HG03469 (cell line): ENCODE measurements around the gene EPN2.

Source experiments
- ATAC-seq: cut with Tn5 transposase; IDR thresholded peaks from one replicate; pipeline ENCODE4 v1.9.1; 2021; ENCODE audit warnings: mild to moderate bottlenecking, moderate library complexity, moderate number of reproducible peaks; ENCODE audit not compliant: unreplicated experiment

EPN2 gene

GRCh38 chr17:19363114-19363438 is 125.9 kb downstream of the EPN2 start:
- ATAC-seq = no peak

GRCh38 chr17:19363460-19364035 is 126.4 kb downstream of the EPN2 start:
- ATAC-seq = no peak

GRCh38 chr17:19364699-19365498 is 127.7 kb downstream of the EPN2 start:
- no peak for ATAC-seq

- no peak for ATAC-seq
Measured at GRCh38 chr17:19365499-19365817, 128.3 kb downstream of the EPN2 start.

GRCh38 chr17:19365833-19366636 is 128.9 kb downstream of the EPN2 start:
- no peak for ATAC-seq

GRCh38 chr17:19366637-19366972 is 129.4 kb downstream of the EPN2 start:
- no peak for ATAC-seq

- no peak for ATAC-seq
Measured at GRCh38 chr17:19368229-19368628, 131.1 kb downstream of the EPN2 start.

- no peak for ATAC-seq
Measured at GRCh38 chr17:19369107-19369778, 132.1 kb downstream of the EPN2 start.

GRCh38 chr17:19369846-19370492 is 132.8 kb downstream of the EPN2 start:
- no peak for ATAC-seq

GRCh38 chr17:19370493-19370960 is 133.4 kb downstream of the EPN2 start:
- no peak for ATAC-seq

- no peak for ATAC-seq
Measured at GRCh38 chr17:19371259-19372010, 134.3 kb downstream of the EPN2 start.

- no peak for ATAC-seq
Measured at GRCh38 chr17:19372011-19372370, 134.8 kb downstream of the EPN2 start.

GRCh38 chr17:19372439-19372838 is 135.3 kb downstream of the EPN2 start:
- no peak for ATAC-seq

GRCh38 chr17:19372866-19373504 is 135.8 kb downstream of the EPN2 start:
- ATAC-seq = no peak

- ATAC-seq = no peak
Measured at GRCh38 chr17:19374136-19374535, 137.0 kb downstream of the EPN2 start.

- ATAC-seq = no peak
Measured at GRCh38 chr17:19375732-19376131, 138.6 kb downstream of the EPN2 start.

- no peak for ATAC-seq
Measured at GRCh38 chr17:19376811-19377210, 139.6 kb downstream of the EPN2 start.

GRCh38 chr17:19377602-19378415 is 140.6 kb downstream of the EPN2 start:
- peak; percentile 91 for ATAC-seq
